Endodermal cell (in vitro differentiated cells): Measurements from ENCODE around the gene MYOT. TPM values are rescaled to one million over a fixed set of nuclear protein-coding genes. Genes with fewer than 3 reads are reported as not detected.

Experiments used
- DNase-seq: peaks from one replicate; pipeline ENCODE4 v3.0.0-alpha.2; 2017
- H3K27ac ChIP-seq: 2 replicates; pipeline ENCODE4 v1.5.1; 2013; ENCODE audit warnings: mild to moderate bottlenecking, low read depth, low read length, moderate library complexity
- H3K27me3 ChIP-seq: 2 replicates; pipeline ENCODE4 v1.6.1; 2013; ENCODE audit warnings: mild to moderate bottlenecking, low read length, moderate library complexity; ENCODE audit not compliant: insufficient read depth, control insufficient read depth, poor library complexity, severe bottlenecking
- H3K36me3 ChIP-seq: 2 replicates; pipeline ENCODE4 v1.7.0; 2013; ENCODE audit warnings: mild to moderate bottlenecking, low read length, moderate library complexity; ENCODE audit not compliant: control insufficient read depth, insufficient read depth
- H3K4me1 ChIP-seq: one replicate; pipeline ENCODE4 v1.7.0; 2013; ENCODE audit warnings: low read length; ENCODE audit not compliant: control insufficient read depth, insufficient read depth
- H3K4me3 ChIP-seq: 2 replicates; pipeline ENCODE4 v1.5.1; 2013; ENCODE audit warnings: mild to moderate bottlenecking, low read length, moderate library complexity
- H3K9ac ChIP-seq: 2 replicates; pipeline ENCODE4 v1.6.1; 2013; ENCODE audit warnings: mild to moderate bottlenecking, low read length, moderate library complexity; ENCODE audit not compliant: poor library complexity, severe bottlenecking; ENCODE audit errors: extremely low read depth
- H3K9me3 ChIP-seq: 2 replicates; pipeline ENCODE4 v1.6.1; 2013; ENCODE audit warnings: mild to moderate bottlenecking, low read length, moderate library complexity; ENCODE audit not compliant: control insufficient read depth
- H3K27ac Mint-ChIP-seq: 2 replicates; pipeline ENCODE4 v1.8.0; 2020; ENCODE audit warnings: mixed read lengths
- H3K27me3 Mint-ChIP-seq: 2 replicates; pipeline ENCODE4 v1.8.0; 2021; ENCODE audit warnings: mild to moderate bottlenecking, mixed read lengths; ENCODE audit not compliant: insufficient read depth
- H3K36me3 Mint-ChIP-seq: 2 replicates; pipeline ENCODE4 v1.8.0; 2020; ENCODE audit warnings: low read depth, mixed read lengths
- H3K4me1 Mint-ChIP-seq: 2 replicates; pipeline ENCODE4 v1.8.0; 2020; ENCODE audit warnings: mixed read lengths
- H3K4me3 Mint-ChIP-seq: 2 replicates; pipeline ENCODE4 v1.8.0; 2020; ENCODE audit warnings: mild to moderate bottlenecking, moderate library complexity, mixed read lengths
- H3K9me3 Mint-ChIP-seq: 2 replicates; pipeline ENCODE4 v1.8.0; 2020; ENCODE audit warnings: mild to moderate bottlenecking, mixed read lengths
- WGBS, 2 experiments: methylation state at CpG; one replicate each; pipeline versions ENCODE4 v1.1.5 to v1.1.7; 2013; ENCODE audit warnings: missing lambda C conversion rate in 2 of 2, mixed read lengths in 1 of 2; ENCODE audit not compliant: insufficient coverage in 1 of 2, insufficient read length in 1 of 2; 5-methylcytosine and 5-hydroxymethylcytosine counted together
- total RNA-seq, 2 donors: library from RNA; stranded (reverse); fragmentation: NEBNext Ultra II Directional in 1 of 2; extraction: Animal tissue kit (Norgen Biotek cat#: 25700) in 1 of 2; gene quantifications; 2 replicates in 1 of 2; 3 replicates in 1 of 2; pipeline ENCODE4 v1.2.1, GENCODE V29; 2021
- TF ChIP-seq, protein P1 (sequence below): fragments of 200-600 bp; sonication (generic); conservative IDR thresholded peaks from 2 replicates; pipeline ENCODE4 v1.5.0; 2021; ENCODE audit warnings: antibody characterized with exemption, mild to moderate bottlenecking

MYOT gene
- total RNA-seq, 2 donors from 2014 or later = not detected

DNA sequence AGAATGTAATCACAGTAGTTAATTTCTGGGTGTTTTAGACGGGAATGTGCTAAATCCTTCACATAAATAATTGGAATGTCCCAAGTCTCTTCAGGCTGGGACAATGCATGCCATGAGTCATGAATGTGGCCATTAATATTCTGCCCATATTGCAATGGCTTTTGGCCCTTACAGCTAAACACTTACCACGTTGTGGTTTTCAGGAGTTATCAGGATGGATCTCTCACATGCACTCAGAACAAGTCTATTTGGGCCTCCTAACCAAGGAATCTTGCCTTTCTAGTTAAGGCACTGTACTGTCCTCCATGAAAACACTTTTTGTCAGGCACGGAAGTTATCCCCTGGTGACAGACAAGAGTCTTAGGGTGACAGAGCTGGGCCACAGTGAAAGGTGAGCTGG lies 54.3 kb downstream of the MYOT start:
- H3K9me3 ChIP-seq = no peaks in the 10 kb centered on the region
- no peaks in the 10 kb centered on the region for H3K36me3 ChIP-seq
- no peak for DNase-seq
- 90 to 92% methylated on average over 2 to 3 of the region's 3 CpGs for WGBS, 2 experiments
- no peaks in the 10 kb centered on the region for H3K36me3 Mint-ChIP-seq
- H3K27me3 ChIP-seq = no peaks in the 10 kb centered on the region
- no peak overlapping the region for H3K27ac Mint-ChIP-seq
- no peak overlapping the region for H3K4me3 Mint-ChIP-seq
- peaks cover under 1% of the 10 kb centered on the region for H3K9me3 Mint-ChIP-seq
- H3K27me3 Mint-ChIP-seq = no peaks in the 10 kb centered on the region
- no peak overlapping the region for H3K4me3 ChIP-seq
- no peak overlapping the region for H3K27ac ChIP-seq
- H3K4me1 Mint-ChIP-seq = peaks cover 5% of the 10 kb centered on the region
- no peaks in the 10 kb centered on the region for H3K4me1 ChIP-seq
- TF ChIP-seq, protein P1, sequence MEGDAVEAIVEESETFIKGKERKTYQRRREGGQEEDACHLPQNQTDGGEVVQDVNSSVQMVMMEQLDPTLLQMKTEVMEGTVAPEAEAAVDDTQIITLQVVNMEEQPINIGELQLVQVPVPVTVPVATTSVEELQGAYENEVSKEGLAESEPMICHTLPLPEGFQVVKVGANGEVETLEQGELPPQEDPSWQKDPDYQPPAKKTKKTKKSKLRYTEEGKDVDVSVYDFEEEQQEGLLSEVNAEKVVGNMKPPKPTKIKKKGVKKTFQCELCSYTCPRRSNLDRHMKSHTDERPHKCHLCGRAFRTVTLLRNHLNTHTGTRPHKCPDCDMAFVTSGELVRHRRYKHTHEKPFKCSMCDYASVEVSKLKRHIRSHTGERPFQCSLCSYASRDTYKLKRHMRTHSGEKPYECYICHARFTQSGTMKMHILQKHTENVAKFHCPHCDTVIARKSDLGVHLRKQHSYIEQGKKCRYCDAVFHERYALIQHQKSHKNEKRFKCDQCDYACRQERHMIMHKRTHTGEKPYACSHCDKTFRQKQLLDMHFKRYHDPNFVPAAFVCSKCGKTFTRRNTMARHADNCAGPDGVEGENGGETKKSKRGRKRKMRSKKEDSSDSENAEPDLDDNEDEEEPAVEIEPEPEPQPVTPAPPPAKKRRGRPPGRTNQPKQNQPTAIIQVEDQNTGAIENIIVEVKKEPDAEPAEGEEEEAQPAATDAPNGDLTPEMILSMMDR = no peak
- no peak overlapping the region for H3K9ac ChIP-seq

- Mint-ChIP-seq H3K4me3 (no peak overlapping the region), H3K4me1 (peaks cover 5% of the 10 kb centered on the region), H3K27ac (no peak overlapping the region), H3K27me3 (no peaks in the 10 kb centered on the region), H3K36me3 (peaks cover under 1% of the 10 kb centered on the region), H3K9me3 (no peaks in the 10 kb centered on the region)
- Histone ChIP-seq H3K9ac (no peak overlapping the region), H3K27me3 (no peaks in the 10 kb centered on the region), H3K4me1 (no peaks in the 10 kb centered on the region), H3K9me3 (no peaks in the 10 kb centered on the region), H3K27ac (no peak overlapping the region), H3K36me3 (no peaks in the 10 kb centered on the region), H3K4me3 (no peak overlapping the region)
- DNase-seq = no peak
- WGBS, 2 experiments = 86 to 96% methylated on average over 4 of the region's 4 CpGs
- TF ChIP-seq, protein P1 = peak; percentile 35
Measured at GRCh38 chr5:137923856-137924255, 56.2 kb downstream of the MYOT start.

DNA sequence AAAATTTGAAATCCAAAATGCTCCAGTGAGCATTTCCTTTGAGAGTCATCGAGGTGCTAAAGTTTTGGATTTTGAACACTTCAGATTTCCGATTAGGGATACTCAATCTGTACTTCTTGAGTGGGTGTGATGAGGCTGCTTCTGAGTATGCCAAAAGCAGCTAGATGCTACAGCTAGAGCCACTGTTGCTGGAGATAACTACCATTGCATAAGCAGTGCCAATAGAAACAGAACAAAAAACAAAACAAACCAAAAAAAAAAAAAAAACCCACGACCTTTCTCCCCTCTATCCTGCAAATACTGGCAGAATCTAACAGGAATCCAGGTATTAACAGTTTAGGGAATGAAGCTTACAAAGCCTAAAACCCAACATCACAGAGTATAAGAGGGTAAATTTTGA lies 65.1 kb downstream of the MYOT start:
- Mint-ChIP-seq H3K27ac (no peak overlapping the region), H3K4me3 (no peak overlapping the region), H3K4me1 (peaks cover 2% of the 10 kb centered on the region), H3K27me3 (no peaks in the 10 kb centered on the region), H3K9me3 (no peaks in the 10 kb centered on the region), H3K36me3 (peaks cover 16% of the 10 kb centered on the region)
- no peak overlapping the region for H3K4me3 ChIP-seq
- H3K27ac ChIP-seq = no peak overlapping the region
- peaks cover 24% of the 10 kb centered on the region for H3K36me3 ChIP-seq
- TF ChIP-seq, protein P1 = no peak
- no peaks in the 10 kb centered on the region for H3K4me1 ChIP-seq
- H3K27me3 ChIP-seq = no peaks in the 10 kb centered on the region
- no peaks in the 10 kb centered on the region for H3K9me3 ChIP-seq
- 81 to 90% methylated on average over 2 to 3 of the region's 3 CpGs for WGBS, 2 experiments
- no peak overlapping the region for H3K9ac ChIP-seq
- no peak for DNase-seq
